KBM-7 (cell line): ENCODE results near the gene EDN2.

Source experiments
- DNase-seq: peaks from one replicate; pipeline ENCODE4 v3.0.0-alpha.2; 2015
- in situ Hi-C: fragments of 300-500 bp; cut with MboI; formaldehyde crosslinking; loops from 2 replicates; pipeline ENCODE4 v1.14.3; 2020; ENCODE audit warnings: low sequenced_read_pairs, low pct_unique_long_range_greater_than_20kb, mixed read lengths

Gene EDN2

GRCh38 chr1:41519667-41520066 lies 35.2 kb upstream of the EDN2 start:
- in situ Hi-C loops: no loop called here

GRCh38 chr1:41518471-41518870 lies 34.0 kb upstream of the EDN2 start:
- in situ Hi-C loops: no loop called here
- no peak for DNase-seq

More at GRCh38 chr1:41519667-41520066, 35.2 kb upstream of the EDN2 start:
- no peak for DNase-seq

- in situ Hi-C loops: no loop called here
- DNase-seq: no peak
These were observed 32.6 kb upstream of the EDN2 start for GRCh38 chr1:41517062-41517438.

GRCh38 chr1:41516168-41517061 lies 31.9 kb upstream of the EDN2 start:
- peak; percentile 83 for DNase-seq
- in situ Hi-C loops: no loop called here

GRCh38 chr1:41515778-41516167 lies 31.3 kb upstream of the EDN2 start:
- DNase-seq: no peak
- in situ Hi-C loops: no loop called here

GRCh38 chr1:41515131-41515678 lies 30.7 kb upstream of the EDN2 start:
- DNase-seq: no peak
- in situ Hi-C loops: no loop called here

GRCh38 chr1:41514381-41514780 lies 29.9 kb upstream of the EDN2 start:
- DNase-seq: no peak
- in situ Hi-C loops: no loop called here

- DNase-seq: no peak
These were observed 28.9 kb upstream of the EDN2 start for GRCh38 chr1:41513383-41513735.

GRCh38 chr1:41512701-41513382 lies 28.4 kb upstream of the EDN2 start:
- no peak for DNase-seq
- in situ Hi-C loops: no loop called here

More at GRCh38 chr1:41513383-41513735, 28.9 kb upstream of the EDN2 start:
- in situ Hi-C loops: no loop called here

- in situ Hi-C loops: no loop called here
These were observed 26.7 kb upstream of the EDN2 start for GRCh38 chr1:41511239-41511540.

GRCh38 chr1:41510531-41511238 lies 26.2 kb upstream of the EDN2 start:
- in situ Hi-C loops: no loop called here
- no peak for DNase-seq

More at GRCh38 chr1:41511239-41511540, 26.7 kb upstream of the EDN2 start:
- DNase-seq: no peak

GRCh38 chr1:41509270-41509671 lies 24.8 kb upstream of the EDN2 start:
- no peak for DNase-seq
- in situ Hi-C loops: no loop called here

GRCh38 chr1:41508290-41508689 lies 23.8 kb upstream of the EDN2 start:
- DNase-seq: no peak
- in situ Hi-C loops: no loop called here

- no peak for DNase-seq
- in situ Hi-C loops: no loop called here
These were observed 23.4 kb upstream of the EDN2 start for GRCh38 chr1:41507836-41508235.

- in situ Hi-C loops: no loop called here
- DNase-seq: no peak
These were observed 22.7 kb upstream of the EDN2 start for GRCh38 chr1:41507110-41507720.

GRCh38 chr1:41504114-41505035 lies 19.9 kb upstream of the EDN2 start:
- no peak for DNase-seq
- in situ Hi-C loops: no loop called here

- no peak for DNase-seq
- in situ Hi-C loops: no loop called here
These were observed 19.1 kb upstream of the EDN2 start for GRCh38 chr1:41503538-41504113.

- in situ Hi-C loops: no loop called here
- no peak for DNase-seq
These were observed 18.4 kb upstream of the EDN2 start for GRCh38 chr1:41502912-41503311.
